GM21786 (cell line): Measurements from ENCODE around the gene ZMIZ1.

Source experiments
- ATAC-seq: cut with Tn5 transposase; IDR thresholded peaks from one replicate; pipeline ENCODE4 v1.9.1; 2021; ENCODE audit not compliant: unreplicated experiment

Gene ZMIZ1

DNA sequence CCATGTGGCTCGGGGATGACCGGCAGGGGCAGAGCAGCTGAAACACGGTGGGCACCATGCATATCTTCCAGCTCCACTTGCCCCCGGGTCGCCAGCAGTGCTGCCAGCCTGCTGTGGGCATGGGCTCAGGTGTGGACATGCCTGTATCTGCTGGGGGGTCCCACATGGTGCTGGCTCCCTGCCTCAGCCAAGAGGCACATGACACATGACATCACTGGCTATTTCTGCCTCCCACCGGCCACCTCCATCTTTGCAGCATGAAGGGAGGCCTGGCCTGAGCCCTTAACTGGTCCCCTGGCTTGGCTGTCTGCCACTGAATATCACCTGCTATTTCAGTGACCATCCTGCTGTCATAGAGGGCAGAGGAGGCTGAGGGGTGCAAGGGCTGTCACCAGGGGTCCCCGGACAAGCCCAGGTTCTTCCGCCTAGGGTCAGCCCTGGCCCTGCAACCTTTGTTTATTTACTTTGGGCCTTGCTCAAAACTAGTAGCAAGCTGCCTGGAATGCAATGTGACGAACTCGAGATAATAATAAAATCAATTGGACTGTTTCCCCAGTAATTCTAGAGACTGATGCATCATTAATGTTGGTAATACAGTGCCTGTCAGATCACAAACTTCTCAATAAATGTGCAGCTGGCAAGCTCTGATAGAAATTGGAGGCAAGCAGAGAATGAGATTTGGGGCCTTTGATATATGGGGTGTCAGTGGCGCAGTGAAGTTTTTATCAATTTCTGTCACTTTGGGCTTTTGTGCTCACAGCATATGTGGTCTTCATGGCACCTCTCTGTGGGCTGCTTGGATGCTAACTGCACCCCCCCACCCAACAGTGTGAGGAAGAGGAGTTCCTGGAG is 28.5 kb downstream of the ZMIZ1 start:
- ATAC-seq: no peak

DNA sequence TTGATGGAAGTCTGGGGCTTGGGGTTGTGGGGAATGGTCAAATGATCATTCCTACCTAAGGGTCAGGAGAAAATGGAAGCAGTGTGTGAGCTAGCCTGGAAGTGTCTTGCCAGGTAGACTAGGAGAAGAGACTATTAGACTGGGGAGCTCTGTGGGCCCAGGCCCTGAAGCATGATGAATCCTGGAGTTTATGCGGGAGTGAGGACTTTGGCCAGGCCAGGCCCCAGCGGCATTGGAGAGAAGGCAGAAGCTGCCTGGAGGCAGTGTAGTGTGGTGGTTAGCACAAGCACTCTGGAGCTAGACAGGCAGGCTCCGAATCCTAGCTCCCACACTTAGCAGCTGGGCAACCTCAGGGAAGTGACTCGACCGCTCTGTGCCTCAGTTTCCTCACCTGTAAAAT is 29.3 kb downstream of the ZMIZ1 start:
- no peak for ATAC-seq

DNA sequence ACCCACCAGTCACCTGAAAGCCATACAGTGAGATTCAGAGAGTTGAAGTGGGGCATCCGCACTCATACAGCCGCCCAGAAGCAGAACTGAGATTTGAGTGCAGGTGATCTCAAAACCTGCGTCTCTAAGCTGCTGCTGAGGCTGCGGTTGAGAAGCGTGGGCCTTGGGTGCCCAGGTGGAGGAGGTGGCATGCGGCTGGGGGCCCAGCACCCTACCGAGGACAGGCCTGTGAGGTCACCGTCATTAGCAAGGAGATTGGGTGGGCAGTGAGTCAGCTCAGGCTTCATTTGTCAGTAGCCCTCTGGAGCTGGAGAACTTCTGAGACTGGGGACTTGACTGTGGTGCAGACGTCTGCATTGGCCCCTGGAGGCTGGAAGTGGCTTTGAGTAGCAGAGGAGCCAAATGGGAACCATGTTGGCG is 29.8 kb downstream of the ZMIZ1 start:
- peak; percentile 80 for ATAC-seq

DNA sequence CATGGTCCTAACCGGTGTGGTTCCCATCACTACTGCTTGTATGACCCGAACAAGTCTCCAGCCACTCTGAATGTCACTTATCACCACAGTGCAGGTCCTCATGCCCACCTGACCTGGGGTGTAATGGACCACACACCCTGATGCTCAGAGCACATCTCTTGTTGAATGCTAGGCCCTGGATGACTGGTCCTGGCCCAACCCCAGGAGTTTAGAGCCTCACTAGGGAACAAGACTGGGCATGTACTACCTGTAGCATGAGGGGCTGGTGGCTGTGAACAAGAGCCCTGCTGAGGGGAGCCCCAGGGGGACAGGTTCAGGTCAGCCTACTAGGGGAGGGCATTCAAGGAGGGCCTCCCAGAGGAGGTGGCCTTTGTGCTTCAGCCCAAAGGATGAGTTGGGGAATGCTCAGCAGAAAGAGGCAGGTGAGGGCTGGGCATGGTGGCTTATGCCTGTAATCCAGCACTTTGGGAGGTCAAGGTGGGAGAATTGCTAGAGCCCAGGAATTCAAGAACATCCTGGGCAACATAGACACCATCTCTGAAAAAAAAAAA is 31.2 kb downstream of the ZMIZ1 start:
- no peak for ATAC-seq

DNA sequence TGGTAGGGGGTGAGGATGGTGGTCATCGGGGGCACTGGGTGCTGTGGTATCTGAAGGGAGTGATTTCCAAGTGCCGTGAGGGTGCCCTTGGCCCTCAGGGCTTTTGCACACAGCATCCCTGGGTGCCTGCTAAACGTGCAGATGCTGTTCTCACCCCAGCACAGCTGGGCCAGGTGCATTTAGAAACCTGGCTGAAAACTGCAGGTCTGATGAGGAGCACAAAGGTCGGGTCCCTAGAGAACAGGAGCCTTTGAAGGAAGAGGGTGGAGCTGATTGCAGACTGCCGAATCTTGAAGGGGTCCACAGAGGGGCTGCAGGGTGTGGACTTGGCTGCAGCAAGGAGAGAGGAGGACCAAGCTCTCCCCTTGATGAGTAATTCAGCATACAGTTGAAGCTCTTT is 32.0 kb downstream of the ZMIZ1 start:
- ATAC-seq: no peak

DNA sequence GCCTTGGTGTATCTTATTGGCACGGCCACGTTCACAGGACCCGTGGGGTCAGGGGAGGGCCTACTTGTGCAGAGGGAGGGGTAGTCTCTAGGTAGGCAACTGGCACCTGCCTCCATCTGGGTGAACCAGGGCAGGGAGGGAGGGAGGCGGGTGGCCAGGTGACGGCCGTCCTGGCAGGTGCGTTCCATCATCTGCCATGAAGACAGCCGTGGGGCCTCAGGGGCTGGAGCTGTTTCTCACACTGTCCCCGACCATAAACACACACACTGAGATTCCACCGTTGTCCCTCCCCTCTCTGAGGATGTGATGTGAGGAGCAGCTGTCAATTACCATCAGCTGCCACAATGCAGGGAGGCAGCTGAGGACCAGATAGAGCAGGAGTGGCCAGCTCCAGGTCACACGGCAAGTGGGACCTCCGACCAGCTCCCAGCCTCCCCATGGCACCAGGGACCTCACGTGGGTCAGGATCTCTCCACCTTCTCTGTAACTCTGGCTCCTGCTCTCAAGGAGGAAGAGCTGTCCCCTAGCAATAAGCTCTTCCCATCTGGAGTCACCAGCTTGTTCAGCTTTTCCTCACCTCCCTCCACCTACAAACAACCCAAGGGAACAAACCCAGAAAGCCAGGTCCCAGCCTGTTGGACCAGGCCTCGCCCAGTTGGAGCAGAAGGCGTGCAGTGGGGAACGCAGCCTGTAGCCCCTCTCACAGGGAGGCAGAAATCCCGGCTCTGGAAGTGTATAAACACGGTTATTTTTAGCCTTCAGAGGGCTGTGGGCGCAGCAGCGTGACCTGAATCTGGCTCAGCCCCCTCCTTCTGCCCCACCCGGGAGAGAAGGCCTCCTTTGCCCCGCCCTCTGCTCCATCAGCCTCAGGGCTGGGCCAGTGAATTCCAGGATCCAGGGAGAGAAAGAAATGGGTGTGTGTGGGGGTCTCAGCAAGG is 33.1 kb downstream of the ZMIZ1 start:
- ATAC-seq: no peak

DNA sequence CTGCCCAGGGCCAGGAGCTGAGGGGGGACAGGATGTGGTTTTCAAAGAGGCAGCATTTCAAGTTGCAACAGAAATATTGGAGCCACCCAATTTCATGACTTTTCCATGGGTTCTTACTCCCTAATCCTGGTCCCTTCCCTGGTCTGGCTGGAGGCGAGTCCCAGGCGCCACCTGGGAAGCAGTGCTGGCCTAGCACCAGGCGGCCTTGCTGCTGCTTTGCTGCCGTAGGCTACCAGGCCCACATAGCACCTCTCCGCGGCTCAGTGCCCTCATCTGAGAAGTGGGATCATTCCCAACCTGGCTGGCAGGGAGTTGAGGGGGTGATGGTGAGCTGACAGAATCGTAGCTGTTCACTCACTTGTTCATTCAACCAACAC is 33.7 kb downstream of the ZMIZ1 start:
- ATAC-seq: no peak

DNA sequence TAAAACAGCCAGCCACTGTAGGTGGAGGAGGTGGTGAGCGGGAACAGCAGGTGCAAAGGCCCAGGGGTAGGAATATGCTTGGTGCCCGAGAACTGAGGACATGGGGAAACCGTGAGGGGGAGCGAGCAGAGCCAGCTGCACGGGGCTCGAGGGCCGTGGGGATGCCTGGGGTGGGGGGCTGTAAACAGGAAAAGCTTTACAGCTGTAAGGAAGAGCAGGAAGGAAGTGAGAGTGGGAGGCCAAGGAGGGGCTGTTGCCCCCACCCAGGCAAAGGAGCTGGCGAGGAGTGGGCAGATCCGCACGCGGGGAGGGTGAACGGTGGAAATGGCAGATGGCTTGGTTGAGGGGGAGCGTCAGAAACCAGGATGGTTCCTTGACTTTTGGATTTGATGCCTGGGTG is 34.4 kb downstream of the ZMIZ1 start:
- no peak for ATAC-seq

DNA sequence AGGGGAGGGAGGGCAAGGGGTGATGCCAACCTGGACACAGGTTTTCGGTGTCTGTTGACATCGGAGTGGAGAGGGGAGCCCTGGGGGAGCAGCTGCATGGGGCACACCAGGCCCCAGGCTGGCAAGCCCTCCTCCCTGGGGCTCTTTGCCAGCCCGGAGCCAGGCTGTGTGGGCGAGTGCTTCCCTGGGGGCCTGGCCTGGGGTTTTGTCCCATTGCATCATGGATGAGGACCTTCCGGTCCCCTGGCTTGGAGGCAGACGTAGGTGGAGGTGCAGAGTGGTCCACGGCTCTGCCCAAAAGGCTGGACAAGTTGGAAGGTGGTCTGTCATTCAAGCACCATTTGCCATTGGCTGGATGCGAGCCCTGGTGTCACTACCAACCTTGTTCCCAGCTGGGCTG is 34.8 kb downstream of the ZMIZ1 start:
- ATAC-seq: no peak

DNA sequence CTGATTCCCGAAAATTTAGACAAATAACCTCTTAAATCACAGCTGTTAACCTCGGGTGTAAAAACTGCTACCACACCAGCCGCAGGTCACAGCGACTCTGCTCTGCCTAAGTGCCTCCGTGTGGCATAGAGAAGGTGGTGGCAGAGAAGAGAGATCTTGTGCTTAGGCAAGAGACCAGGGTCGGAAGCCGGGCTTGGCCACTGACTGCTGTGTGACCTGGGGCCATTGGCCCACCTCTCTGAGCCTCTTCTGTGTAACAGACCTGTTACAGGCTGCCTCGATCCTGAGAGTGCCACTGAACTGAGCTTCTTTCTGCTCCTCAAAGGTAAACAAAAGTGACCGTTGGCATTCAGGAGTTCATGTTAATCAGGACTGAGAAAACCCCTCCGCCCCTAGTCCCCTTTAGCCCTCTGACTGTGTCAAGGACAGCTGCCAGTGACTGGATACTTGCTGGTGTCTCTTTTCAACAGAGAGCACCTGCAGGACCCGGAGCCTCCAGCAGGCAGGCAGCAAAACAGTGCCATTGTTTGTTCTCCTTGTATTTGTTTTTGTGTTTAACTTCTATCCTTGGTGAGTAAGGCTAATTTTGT is 36.5 kb downstream of the ZMIZ1 start:
- ATAC-seq: no peak

DNA sequence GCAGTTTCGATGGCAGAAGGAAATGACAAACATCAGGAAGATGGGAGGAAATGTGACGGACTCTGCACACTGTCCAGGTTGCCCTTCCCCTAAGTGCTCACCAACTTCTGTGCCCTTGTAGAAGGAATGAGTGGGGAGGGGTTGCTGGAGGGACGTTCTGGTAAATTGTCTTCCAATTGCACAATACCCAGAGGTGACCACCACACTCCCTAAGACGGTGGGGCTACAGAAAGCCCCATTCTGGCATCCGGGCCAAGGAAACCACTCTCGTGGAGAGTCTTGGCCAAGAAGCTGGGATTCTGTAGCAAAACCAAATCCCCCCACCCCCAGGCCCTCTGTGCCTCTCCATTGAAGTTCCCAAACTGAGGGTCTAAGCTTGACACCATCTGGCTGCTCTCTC is 37.1 kb downstream of the ZMIZ1 start:
- ATAC-seq: no peak

DNA sequence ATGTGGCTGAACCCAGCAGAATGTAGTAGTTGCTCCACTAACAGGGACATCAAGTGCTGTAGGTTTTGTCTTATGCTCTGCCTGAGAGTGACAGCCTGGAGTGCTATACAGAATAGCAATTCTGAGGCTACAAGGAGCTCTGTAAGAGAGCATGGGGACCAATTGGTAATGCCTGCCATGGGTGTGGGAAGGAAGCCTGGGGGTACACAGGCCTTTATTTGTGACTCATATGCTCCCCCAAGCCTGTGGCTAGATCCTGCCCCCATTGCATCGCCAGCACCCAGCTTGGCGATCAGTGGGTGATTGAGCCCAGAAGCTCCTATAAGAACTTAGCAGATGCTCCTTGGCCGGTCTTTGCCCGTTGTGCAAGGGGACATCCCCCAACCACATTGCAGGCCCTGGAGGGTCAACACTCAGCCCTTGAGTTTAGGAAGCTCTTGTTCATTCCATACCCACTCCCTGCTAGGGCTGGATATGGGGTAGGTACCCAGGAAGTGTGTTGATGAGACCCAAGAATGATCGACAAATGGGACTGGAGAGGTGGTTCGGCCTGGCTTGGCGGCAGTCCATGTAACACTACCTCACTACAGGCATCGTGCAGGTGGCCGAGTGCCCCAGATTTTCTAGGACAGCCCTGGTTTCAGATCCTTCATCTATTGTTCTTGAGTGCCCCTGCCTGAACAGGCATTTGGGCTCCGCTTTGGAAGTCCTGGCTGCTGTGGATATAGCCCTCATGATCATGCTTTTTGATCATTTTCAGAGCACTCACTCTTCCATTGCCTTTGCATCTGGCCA is 37.7 kb downstream of the ZMIZ1 start:
- ATAC-seq: no peak

DNA sequence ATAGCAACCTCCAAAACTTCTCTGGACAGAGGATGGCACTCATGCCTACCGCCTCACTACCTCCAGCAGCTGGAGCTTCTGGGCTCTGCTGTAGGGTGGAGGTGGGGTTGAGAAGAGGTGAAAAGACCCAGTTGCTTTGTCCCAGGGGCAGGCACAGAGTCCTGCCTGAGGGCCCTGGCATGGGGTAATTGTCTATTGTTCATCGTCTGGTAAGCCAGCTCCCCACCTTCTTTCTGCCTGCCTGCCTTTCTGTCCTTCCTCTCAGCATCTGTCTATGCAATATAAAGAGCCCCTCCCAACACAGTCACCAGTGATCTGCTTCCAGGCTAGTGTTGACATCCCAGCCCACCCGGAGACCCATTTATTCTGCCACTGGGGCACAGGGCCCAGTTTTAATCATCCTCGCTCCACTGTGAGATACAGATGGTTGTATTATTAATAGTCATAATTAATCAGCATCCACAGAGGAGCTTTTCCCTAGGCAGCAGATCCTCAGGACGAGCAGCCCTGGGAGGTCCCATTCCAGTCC is 39.0 kb downstream of the ZMIZ1 start:
- ATAC-seq: no peak

DNA sequence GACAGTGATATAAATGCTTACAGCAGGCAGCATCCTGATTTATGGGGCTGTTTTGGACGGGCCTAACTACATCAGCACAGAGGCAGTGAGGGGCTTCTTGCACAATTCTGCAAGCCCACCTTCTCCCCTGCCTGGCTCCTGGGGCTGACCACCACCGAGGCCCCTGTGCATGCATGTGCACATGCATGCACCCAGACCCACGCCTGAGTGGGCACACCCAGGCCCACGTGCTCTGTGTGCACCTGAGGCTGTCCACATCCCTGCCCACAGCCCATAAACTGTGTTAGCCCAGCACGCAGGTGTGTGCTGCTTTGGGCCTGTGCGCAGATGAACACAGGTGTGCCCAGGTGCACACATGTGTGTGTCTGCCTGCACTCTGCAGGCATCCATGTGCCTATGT is 40.0 kb downstream of the ZMIZ1 start:
- ATAC-seq: no peak

DNA sequence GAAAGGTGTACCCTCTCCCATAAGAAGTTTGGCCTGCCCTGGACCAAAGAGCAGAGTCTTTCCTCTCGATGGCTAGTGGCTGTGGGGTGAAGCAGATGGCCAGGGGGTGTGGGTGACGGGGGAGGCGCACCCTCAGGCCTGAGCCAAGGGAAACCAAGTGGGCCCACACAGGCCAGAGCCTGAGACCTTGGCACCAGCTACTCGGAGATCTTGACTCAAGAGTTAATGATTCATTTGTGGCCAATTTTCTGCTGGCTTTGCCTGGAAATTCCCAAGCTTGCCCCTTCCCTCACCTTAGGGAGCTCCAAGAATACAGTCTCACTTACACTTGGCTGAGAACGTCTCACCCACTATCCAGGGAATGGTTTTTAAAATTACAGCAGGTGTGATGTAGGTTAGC is 42.7 kb downstream of the ZMIZ1 start:
- ATAC-seq: no peak

DNA sequence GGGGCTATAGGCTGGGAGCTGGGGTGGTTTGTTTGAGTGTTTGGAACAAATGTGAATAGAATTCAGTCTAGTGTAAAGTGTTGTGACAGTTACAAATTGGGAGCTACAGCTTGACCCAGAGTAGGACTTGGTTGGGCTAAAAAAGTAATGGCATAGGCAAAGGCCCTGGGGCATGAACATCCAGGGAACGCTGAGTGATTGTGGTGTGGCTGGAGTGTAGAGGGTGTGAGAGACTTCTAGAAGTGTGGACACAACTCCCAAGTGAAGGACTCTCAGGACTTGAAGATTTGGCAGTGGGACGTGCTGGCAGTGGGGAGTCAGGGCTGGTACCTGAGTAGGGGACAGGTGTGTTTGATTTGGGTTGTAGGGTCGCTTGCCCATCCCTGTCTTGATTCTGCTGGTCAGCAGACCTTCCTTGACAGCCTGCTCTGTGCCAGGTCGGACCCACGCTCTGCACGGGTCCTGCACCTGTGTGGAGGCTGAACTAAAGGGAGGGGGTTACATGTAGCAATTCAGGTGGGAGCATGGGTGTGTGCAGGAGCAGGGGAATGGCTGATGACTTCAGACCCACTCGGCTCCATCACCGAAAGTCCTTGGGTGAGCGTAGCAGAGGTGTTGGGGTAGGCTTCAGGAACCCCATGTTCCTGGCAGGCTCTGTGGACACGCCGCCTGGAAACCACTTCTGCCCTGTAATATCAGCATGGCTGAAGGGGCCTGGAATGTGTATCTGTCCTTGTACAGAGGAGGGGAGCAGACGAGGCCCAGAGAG is 43.3 kb downstream of the ZMIZ1 start:
- ATAC-seq: no peak

DNA sequence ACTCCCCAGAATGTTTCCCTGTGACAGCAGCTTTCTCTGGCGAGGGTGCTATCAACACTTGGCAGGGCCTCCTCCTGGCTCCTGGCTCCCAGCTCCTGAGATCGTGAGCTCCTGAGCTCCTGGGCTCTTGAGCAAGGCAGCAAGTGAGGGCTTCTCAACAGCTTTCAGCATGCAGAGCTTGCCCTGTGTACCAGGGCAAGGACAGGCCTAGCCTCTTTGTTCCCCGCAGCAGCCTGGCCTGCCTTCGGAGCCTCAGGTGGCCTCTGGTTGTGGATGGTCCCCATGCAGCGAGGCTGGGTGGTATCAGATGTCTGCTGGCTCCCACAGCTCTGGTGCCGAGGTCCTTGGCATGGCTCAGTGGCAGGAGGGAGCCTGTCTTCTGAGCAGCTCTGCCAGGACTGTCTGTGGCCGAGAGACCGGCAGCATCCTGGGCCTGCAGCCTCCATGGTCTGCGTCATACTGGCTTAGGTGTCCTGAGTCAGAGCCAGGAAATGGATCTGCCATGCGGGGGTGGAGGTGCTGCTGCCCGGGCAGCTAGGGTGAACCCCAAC is 44.2 kb downstream of the ZMIZ1 start:
- ATAC-seq: no peak

DNA sequence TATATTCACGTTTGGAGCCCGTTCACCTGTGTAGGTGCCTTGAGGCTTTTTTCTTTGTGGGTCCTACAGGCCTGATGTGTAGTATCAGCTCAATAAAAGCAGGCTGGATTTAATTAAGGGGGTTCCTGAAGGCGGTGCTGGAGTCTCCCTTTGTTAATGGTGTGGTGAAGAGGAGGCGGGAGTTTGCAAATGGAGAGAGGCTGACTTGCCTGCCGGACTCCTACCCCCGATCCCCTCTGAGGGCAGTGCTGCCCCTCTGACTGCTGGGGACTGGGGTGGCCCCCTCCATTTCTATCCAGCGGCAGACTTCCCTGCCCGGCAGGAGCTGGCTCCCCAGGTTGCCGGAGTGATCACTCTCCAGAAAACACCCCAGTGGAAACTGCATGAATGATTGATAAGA is 45.1 kb downstream of the ZMIZ1 start:
- no peak for ATAC-seq

DNA sequence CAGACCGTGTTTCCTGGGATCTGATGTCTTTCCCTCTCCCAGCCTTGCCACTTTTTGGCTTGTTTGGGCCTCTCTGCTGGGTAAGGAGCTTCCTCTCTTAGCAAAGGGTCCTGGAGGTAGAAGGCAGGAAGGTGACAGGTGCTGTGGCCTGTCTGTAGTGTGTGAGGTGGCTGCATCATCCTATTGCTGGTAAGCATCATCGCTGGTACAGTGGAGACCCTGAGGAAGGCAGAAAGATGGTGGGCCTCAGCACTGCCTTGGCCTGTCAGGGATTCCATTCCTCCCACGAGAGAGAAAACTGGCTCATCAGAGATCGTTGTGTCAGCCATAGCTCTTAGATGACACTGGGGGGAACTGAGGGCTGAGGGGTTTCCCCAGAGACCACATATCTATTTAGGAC is 46.5 kb downstream of the ZMIZ1 start:
- ATAC-seq: no peak
